Right renal pelvis (tissue), 4 donors: Measurements from ENCODE around the gene G6PC2. TPM values are rescaled to one million over a fixed set of nuclear protein-coding genes. Genes with fewer than 3 reads are reported as not detected.

Source experiments
- DNase-seq, 4 donors: peaks; one replicate each; pipeline ENCODE4 v3.0.0-alpha.2; 2013; ENCODE audit warnings: low read depth in 4 of 4, low spot score in 3 of 4, missing footprints in 1 of 4
- polyA plus RNA-seq, 4 donors: library from polyadenylated mRNA; unstranded; fragments of 120-200 nt; gene quantifications; one replicate each; pipeline ENCODE4 v1.2.1, GENCODE V29; 2013; ENCODE audit not compliant: insufficient read length in 4 of 4

The G6PC2 gene
- polyA plus RNA-seq, 4 donors = 0.05 to 0.16 (median 0.08) TPM; not detected in 1

DNA sequence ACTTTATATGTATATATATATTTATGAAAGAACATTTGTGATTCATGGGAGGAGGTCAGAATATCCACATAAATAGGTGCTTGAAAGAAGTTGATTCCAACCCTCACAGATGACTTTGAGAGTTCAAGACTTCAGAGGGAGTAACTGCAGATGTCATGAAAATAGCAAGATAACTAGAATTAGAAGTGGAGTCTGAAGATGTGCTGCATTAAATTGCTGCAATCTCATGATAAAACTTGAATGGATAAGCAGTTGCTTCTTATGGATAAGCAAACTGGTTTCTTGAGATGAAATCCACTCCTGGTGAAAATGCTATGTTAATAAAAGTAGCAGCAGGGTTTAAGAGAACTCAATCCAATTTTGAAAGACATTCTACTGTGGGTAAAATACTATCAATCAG, 40.2 kb downstream of the G6PC2 start:
- DNase-seq = no peak

DNA sequence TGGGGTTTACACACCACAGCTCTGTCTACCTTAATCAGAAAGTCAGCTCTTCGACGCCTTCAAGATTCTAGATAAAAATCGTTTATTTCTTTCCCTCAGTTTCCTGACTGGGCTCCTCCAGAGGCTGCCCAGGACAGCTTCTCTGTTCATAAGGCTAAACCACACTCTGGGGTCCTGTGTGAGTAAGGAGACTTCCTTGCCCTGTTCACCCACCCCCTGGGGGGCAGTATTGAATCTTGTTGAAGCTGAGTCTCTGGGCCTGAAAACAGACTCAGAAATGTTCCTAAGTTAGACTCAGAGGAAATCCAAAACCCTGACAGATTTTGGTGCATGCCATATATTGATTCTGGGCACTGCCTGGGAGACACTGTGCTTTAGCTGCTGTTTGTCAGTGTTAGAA, 43.0 kb downstream of the G6PC2 start:
- no peak for DNase-seq

DNA sequence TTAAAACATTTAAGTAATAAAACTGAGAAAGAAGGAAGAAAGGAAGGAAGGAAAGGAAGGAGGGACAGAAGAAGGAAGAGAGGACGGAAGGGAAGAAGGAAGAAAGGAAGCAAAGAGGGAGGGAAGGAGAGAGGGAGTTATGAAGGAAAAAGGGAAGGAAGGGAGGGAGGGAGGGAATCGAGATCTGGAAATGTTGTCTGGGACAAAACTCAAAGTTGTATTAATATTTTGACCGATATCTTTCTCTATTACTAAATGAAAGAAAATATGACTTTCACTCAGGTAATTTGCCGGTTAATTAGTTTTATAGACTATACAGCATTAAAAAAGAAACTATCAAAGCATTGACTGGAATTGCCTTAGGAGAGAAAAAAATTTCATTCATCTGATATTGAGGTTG, 44.4 kb downstream of the G6PC2 start:
- no peak for DNase-seq

DNA sequence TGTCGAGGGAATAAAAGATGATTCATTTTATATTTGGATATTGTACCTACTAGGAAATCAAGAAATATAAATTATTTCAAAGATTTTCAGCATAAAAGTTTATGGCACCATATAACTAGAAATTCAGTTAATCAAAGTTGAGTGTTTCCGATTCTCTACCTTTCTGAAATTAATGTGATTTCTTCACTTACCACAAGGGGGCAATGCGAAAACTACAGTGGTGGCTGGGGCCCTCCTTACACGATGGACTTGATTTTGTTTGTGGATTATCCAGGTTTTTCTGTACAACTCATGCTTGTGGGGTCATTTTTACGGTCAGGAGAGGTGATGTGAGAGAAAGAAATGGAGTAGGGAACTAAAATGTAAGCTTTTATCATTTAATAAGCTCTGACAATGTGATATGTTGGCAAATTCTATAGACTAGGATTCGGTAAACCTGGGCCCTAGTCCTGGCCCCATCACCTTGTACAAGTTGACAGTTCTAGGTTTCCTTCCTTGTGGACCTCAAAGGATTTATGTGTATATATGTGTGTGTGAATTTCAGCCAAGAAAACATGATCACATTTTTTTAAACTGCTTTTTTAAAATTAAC, 47.6 kb downstream of the G6PC2 start:
- DNase-seq = no peak

DNA sequence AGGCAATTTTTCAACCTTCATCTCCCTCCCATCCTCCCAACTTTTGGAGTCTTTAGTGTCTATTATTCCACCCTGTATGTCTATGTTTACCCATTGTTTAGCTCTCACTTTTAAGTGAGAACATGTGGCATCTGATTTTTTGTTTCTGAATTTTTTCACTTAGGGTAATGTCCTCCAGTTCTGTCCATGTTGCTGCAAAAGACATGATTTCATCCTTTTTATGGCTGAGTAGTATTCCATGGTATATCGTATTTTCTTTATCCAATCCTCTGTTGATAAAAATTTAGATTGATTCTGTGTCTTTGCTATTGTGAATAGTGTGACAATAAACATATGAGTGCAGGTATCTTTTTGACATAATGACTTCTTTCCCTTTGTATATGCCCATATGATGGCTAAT, 48.2 kb downstream of the G6PC2 start:
- DNase-seq = no peak

DNA sequence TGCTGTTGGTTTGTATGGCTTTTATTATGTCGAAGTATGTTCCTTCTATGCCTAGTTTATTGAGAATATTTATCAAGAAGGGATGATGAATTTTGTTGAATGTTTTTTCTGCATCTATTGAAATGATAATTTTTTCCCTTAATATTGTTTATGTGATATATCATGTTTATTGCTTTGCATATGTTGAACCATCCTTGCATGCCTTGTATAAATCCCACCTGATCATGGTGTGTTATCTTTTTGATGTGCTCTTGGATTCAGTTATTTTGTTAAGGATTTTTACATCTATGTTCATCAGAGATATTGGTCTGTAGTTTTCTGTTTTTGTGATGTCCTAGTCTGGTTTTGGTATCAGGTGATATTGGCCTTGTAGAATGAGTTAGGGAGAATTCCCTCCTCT, 50.8 kb downstream of the G6PC2 start:
- DNase-seq = no peak

DNA sequence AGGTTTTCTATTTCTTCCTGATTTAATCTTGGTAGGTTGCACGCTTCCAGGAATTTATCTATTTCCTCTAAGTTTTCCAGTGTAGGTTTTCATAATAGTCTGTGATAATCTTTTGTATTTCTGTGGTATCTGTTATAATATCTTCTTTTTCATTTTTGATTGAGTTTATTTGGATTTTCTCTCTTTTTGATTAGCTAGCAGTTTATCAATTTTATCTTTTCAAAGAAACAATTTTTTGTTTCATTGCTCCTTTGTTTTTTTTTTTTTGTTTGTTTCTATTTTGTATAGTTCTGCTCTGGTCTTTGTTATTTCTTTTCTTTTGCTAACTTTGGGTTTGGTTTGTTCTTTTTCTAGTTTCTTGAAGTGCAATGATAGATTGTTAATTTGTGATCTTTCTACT, 51.3 kb downstream of the G6PC2 start:
- no peak for DNase-seq

DNA sequence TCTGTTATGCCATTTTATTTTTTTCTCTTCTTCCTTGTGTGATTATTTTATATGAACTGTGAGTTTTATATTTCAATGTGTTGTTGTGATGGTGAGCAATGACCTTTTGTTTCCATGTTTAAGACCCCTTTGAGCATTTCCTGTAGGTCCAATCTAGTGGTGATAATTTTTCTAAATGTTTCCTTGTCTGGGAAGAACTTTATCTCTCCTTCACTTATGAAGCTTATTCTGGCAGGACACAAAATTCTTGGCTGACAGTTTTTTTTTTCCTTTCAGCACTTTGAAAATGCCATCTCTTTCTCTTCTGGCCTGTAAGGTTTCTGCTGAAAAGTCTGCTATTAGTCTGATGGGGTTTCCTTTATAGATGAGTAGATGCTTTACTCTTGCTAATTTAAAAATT, 53.2 kb downstream of the G6PC2 start:
- no peak for DNase-seq

DNA sequence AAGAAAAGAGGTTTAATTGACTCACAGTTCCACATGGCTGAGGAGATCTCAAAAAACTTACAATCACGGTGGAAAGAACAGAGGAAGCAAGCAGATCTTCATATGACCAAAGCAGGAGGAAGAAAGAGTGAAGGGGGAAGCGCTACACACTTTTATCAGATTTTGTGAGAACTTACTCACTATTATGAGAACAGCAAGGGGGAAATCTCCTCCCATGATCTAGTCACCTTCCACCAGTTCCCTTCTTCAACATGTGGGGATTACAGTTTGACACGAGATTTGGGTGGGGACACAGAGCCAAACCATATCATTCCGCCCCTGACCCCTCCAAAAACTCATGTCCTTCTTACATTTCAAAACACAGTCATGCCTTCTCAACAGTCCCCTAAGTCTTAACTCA, 54.2 kb downstream of the G6PC2 start:
- DNase-seq = no peak

DNA sequence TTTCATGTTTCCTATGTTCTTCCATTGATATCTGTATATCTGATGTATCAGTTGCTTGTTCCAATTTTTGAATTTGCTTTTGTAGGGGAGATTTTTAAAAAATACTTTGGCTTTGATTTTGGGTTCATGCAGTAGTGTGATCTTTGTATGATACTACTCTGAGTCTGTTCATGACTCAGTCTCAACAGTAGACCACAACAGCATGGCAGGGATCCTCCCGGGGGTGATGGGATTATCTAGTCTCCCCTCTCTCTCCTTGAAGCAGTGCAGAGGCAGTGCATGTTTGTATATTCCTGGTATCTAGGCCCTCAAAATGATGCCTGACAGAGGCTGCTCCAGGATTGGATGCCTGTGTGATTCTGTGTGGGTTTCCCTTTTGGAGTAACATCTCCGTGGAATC, 55.3 kb downstream of the G6PC2 start:
- no peak for DNase-seq

Other genes starting within 250 kb of the G6PC2 start
- gene NOSTRIN, start 98.7 kb upstream of the G6PC2 start, polyA plus RNA-seq = 10 to 100 TPM; 26.3 to 36.1 (median 33.8) TPM
- 10 to 100 TPM; 17.4 to 21.2 (median 19.1) TPM for gene SPC25, start 10.9 kb upstream of the G6PC2 start, polyA plus RNA-seq
- gene ABCB11, start 130.0 kb downstream of the G6PC2 start, polyA plus RNA-seq = under 1 TPM in 2 of 4 donors, not detected in 2; 0.01 to 0.13 TPM
- 1 to 10 TPM in 1 of 4 donors, under 1 TPM in 3; 0.08 to 1.6 (median 0.69) TPM for gene DHRS9, start 168.3 kb downstream of the G6PC2 start, polyA plus RNA-seq